T-helper 2 cell treated with Interferon-gamma antibody and Interleukin-4, amounts not matched to agents 5 μg/mL and 100 μg/mL, for 36 hours (primary cell): Measurements from ENCODE around the gene LRRC7.

Experiments
- DNase-seq: peaks from one replicate; pipeline ENCODE4 v3.0.0; 2021; ENCODE audit warnings: low spot score
- H3K27ac Mint-ChIP-seq: one replicate; pipeline ENCODE4 v1.8.0; 2021; ENCODE audit warnings: mild to moderate bottlenecking, mixed read lengths
- H3K27me3 Mint-ChIP-seq: one replicate; pipeline ENCODE4 v1.8.0; 2021; ENCODE audit warnings: low read depth, mixed read lengths
- H3K36me3 Mint-ChIP-seq: one replicate; pipeline ENCODE4 v1.8.0; 2021; ENCODE audit warnings: low read depth, mixed read lengths
- H3K4me1 Mint-ChIP-seq: one replicate; pipeline ENCODE4 v1.8.0; 2021; ENCODE audit warnings: low read depth, mixed read lengths
- H3K4me3 Mint-ChIP-seq: one replicate; pipeline ENCODE4 v1.8.0; 2022; ENCODE audit warnings: mild to moderate bottlenecking, moderate library complexity, mixed read lengths
- H3K9me3 Mint-ChIP-seq: one replicate; pipeline ENCODE4 v1.8.0; 2021; ENCODE audit warnings: mixed read lengths

Gene LRRC7

GRCh38 chr1:69794831-69795230, 227.1 kb downstream of the LRRC7 start:
- Mint-ChIP-seq H3K9me3 (no peaks in the 10 kb centered on the region), H3K27me3 (no peaks in the 10 kb centered on the region), H3K36me3 (no peaks in the 10 kb centered on the region), H3K4me1 (no peaks in the 10 kb centered on the region), H3K27ac (no peak overlapping the region), H3K4me3 (no peak overlapping the region)
- DNase-seq = no peak

- Mint-ChIP-seq H3K4me1 (no peaks in the 10 kb centered on the region), H3K27ac (no peak overlapping the region), H3K4me3 (no peak overlapping the region), H3K36me3 (no peaks in the 10 kb centered on the region), H3K27me3 (no peaks in the 10 kb centered on the region), H3K9me3 (no peaks in the 10 kb centered on the region)
- no peak for DNase-seq
Observed at GRCh38 chr1:69814926-69815325, 247.2 kb downstream of the LRRC7 start.

GRCh38 chr1:69824932-69825331, 257.2 kb downstream of the LRRC7 start:
- DNase-seq = no peak
- Mint-ChIP-seq H3K36me3 (no peaks in the 10 kb centered on the region), H3K4me1 (no peaks in the 10 kb centered on the region), H3K9me3 (peaks cover 5% of the 10 kb centered on the region), H3K27me3 (no peaks in the 10 kb centered on the region), H3K27ac (no peak overlapping the region), H3K4me3 (no peak overlapping the region)

GRCh38 chr1:69827732-69828131, 260.0 kb downstream of the LRRC7 start:
- no peak for DNase-seq
- H3K4me3 Mint-ChIP-seq = no peak overlapping the region
- H3K27me3 Mint-ChIP-seq = no peaks in the 10 kb centered on the region
- H3K27ac Mint-ChIP-seq = no peak overlapping the region
- peaks cover 5% of the 10 kb centered on the region for H3K9me3 Mint-ChIP-seq
- H3K36me3 Mint-ChIP-seq = no peaks in the 10 kb centered on the region
- H3K4me1 Mint-ChIP-seq = no peaks in the 10 kb centered on the region

- H3K9me3 Mint-ChIP-seq = no peaks in the 10 kb centered on the region
- no peaks in the 10 kb centered on the region for H3K36me3 Mint-ChIP-seq
- DNase-seq = no peak
- H3K27ac Mint-ChIP-seq = no peak overlapping the region
- no peak overlapping the region for H3K4me3 Mint-ChIP-seq
- no peaks in the 10 kb centered on the region for H3K4me1 Mint-ChIP-seq
- H3K27me3 Mint-ChIP-seq = no peaks in the 10 kb centered on the region
Observed at GRCh38 chr1:69833536-69833935, 265.8 kb downstream of the LRRC7 start.

- H3K36me3 Mint-ChIP-seq = no peaks in the 10 kb centered on the region
- no peak overlapping the region for H3K4me3 Mint-ChIP-seq
- no peak overlapping the region for H3K27ac Mint-ChIP-seq
- no peaks in the 10 kb centered on the region for H3K4me1 Mint-ChIP-seq
- no peaks in the 10 kb centered on the region for H3K27me3 Mint-ChIP-seq
- no peak for DNase-seq
- no peaks in the 10 kb centered on the region for H3K9me3 Mint-ChIP-seq
Observed at GRCh38 chr1:69834336-69834735, 266.6 kb downstream of the LRRC7 start.

GRCh38 chr1:69835955-69836354, 268.2 kb downstream of the LRRC7 start:
- Mint-ChIP-seq H3K9me3 (no peaks in the 10 kb centered on the region), H3K27ac (no peak overlapping the region), H3K4me3 (no peak overlapping the region), H3K27me3 (no peaks in the 10 kb centered on the region), H3K36me3 (no peaks in the 10 kb centered on the region), H3K4me1 (no peaks in the 10 kb centered on the region)
- no peak for DNase-seq

- H3K9me3 Mint-ChIP-seq = no peaks in the 10 kb centered on the region
- no peaks in the 10 kb centered on the region for H3K27me3 Mint-ChIP-seq
- H3K4me3 Mint-ChIP-seq = no peak overlapping the region
- H3K27ac Mint-ChIP-seq = no peak overlapping the region
- no peaks in the 10 kb centered on the region for H3K4me1 Mint-ChIP-seq
- no peak for DNase-seq
- H3K36me3 Mint-ChIP-seq = no peaks in the 10 kb centered on the region
Observed at GRCh38 chr1:69836971-69837636, 269.4 kb downstream of the LRRC7 start.

- no peaks in the 10 kb centered on the region for H3K36me3 Mint-ChIP-seq
- DNase-seq = no peak
- H3K4me3 Mint-ChIP-seq = no peak overlapping the region
- H3K27ac Mint-ChIP-seq = no peak overlapping the region
- no peaks in the 10 kb centered on the region for H3K27me3 Mint-ChIP-seq
- no peaks in the 10 kb centered on the region for H3K4me1 Mint-ChIP-seq
- H3K9me3 Mint-ChIP-seq = no peaks in the 10 kb centered on the region
Observed at GRCh38 chr1:69842326-69842725, 274.6 kb downstream of the LRRC7 start.

GRCh38 chr1:69845655-69846054, 277.9 kb downstream of the LRRC7 start:
- H3K4me1 Mint-ChIP-seq = no peaks in the 10 kb centered on the region
- no peaks in the 10 kb centered on the region for H3K27me3 Mint-ChIP-seq
- H3K27ac Mint-ChIP-seq = no peak overlapping the region
- DNase-seq = no peak
- H3K36me3 Mint-ChIP-seq = no peaks in the 10 kb centered on the region
- H3K4me3 Mint-ChIP-seq = no peak overlapping the region
- H3K9me3 Mint-ChIP-seq = no peaks in the 10 kb centered on the region

GRCh38 chr1:69846267-69846666, 278.5 kb downstream of the LRRC7 start:
- H3K27ac Mint-ChIP-seq = no peak overlapping the region
- H3K27me3 Mint-ChIP-seq = no peaks in the 10 kb centered on the region
- no peaks in the 10 kb centered on the region for H3K9me3 Mint-ChIP-seq
- no peak for DNase-seq
- no peak overlapping the region for H3K4me3 Mint-ChIP-seq
- no peaks in the 10 kb centered on the region for H3K4me1 Mint-ChIP-seq
- H3K36me3 Mint-ChIP-seq = no peaks in the 10 kb centered on the region

- no peaks in the 10 kb centered on the region for H3K36me3 Mint-ChIP-seq
- no peak overlapping the region for H3K4me3 Mint-ChIP-seq
- H3K4me1 Mint-ChIP-seq = no peaks in the 10 kb centered on the region
- H3K27ac Mint-ChIP-seq = no peak overlapping the region
- no peak for DNase-seq
- H3K27me3 Mint-ChIP-seq = no peaks in the 10 kb centered on the region
- no peaks in the 10 kb centered on the region for H3K9me3 Mint-ChIP-seq
Observed at GRCh38 chr1:69847670-69848069, 279.9 kb downstream of the LRRC7 start.

- no peaks in the 10 kb centered on the region for H3K4me1 Mint-ChIP-seq
- no peak overlapping the region for H3K27ac Mint-ChIP-seq
- no peaks in the 10 kb centered on the region for H3K36me3 Mint-ChIP-seq
- H3K27me3 Mint-ChIP-seq = no peaks in the 10 kb centered on the region
- no peaks in the 10 kb centered on the region for H3K9me3 Mint-ChIP-seq
- H3K4me3 Mint-ChIP-seq = no peak overlapping the region
- DNase-seq = no peak
Observed at GRCh38 chr1:69852151-69852550, 284.4 kb downstream of the LRRC7 start.

- no peaks in the 10 kb centered on the region for H3K36me3 Mint-ChIP-seq
- no peak for DNase-seq
- H3K4me1 Mint-ChIP-seq = no peaks in the 10 kb centered on the region
- H3K4me3 Mint-ChIP-seq = no peak overlapping the region
- no peaks in the 10 kb centered on the region for H3K27me3 Mint-ChIP-seq
- H3K27ac Mint-ChIP-seq = no peak overlapping the region
- H3K9me3 Mint-ChIP-seq = no peaks in the 10 kb centered on the region
Observed at GRCh38 chr1:69852706-69853105, 285.0 kb downstream of the LRRC7 start.

- no peak overlapping the region for H3K4me3 Mint-ChIP-seq
- H3K36me3 Mint-ChIP-seq = no peaks in the 10 kb centered on the region
- H3K4me1 Mint-ChIP-seq = no peaks in the 10 kb centered on the region
- no peak overlapping the region for H3K27ac Mint-ChIP-seq
- no peaks in the 10 kb centered on the region for H3K9me3 Mint-ChIP-seq
- no peak for DNase-seq
- H3K27me3 Mint-ChIP-seq = no peaks in the 10 kb centered on the region
Observed at GRCh38 chr1:69858534-69858933, 290.8 kb downstream of the LRRC7 start.
